Muscle of leg (tissue), 11 donors: Measurements from ENCODE around the gene DTNB. TPM values are rescaled to one million over a fixed set of nuclear protein-coding genes. Genes with fewer than 3 reads are reported as not detected.

Experiments used
- DNase-seq: peaks from one replicate; pipeline ENCODE4 v3.0.0; 2013
- H3K27ac ChIP-seq: one replicate; pipeline ENCODE4 v1.5.1; 2013; ENCODE audit warnings: mild to moderate bottlenecking, low read length, control low read depth
- H3K27me3 ChIP-seq: one replicate; pipeline ENCODE4 v1.6.1; 2013; ENCODE audit warnings: low read length; ENCODE audit not compliant: control insufficient read depth, insufficient read depth
- H3K36me3 ChIP-seq: one replicate; pipeline ENCODE4 v1.6.1; 2013; ENCODE audit warnings: low read length; ENCODE audit not compliant: control insufficient read depth, insufficient read depth
- H3K4me1 ChIP-seq: one replicate; pipeline ENCODE4 v1.6.1; 2013; ENCODE audit warnings: low read length; ENCODE audit not compliant: control insufficient read depth, insufficient read depth
- H3K4me3 ChIP-seq: one replicate; pipeline ENCODE4 v1.5.1; 2013; ENCODE audit warnings: low read length, control low read depth
- H3K9me3 ChIP-seq: replicated peaks from 2 replicates; pipeline ENCODE4 v1.6.1; 2013; ENCODE audit warnings: low read depth, low read length; ENCODE audit not compliant: control insufficient read depth
- WGBS: methylation state at CpG from one replicate; pipeline ENCODE4 v1.1.5; 2013; ENCODE audit warnings: missing lambda C conversion rate; ENCODE audit not compliant: insufficient coverage; 5-methylcytosine and 5-hydroxymethylcytosine counted together
- polyA plus RNA-seq, 8 donors: library from polyadenylated mRNA; unstranded; fragments of 120-200 nt; gene quantifications; one replicate each; pipeline versions ENCODE4 v1.2.1 to v1.2.3, GENCODE V29; 2013; ENCODE audit warnings: inconsistent platforms in 1 of 8, low replicate concordance in 1 of 8; ENCODE audit not compliant: insufficient read length in 8 of 8, insufficient read depth in 1 of 8
- total RNA-seq: library from RNA; stranded (reverse); fragments of 120-200 nt; gene quantifications from one replicate; pipeline ENCODE4 v1.2.4, GENCODE V29; 2013

The DTNB gene
- total and polyA plus RNA-seq, 9 donors = 3.7 to 6.7 (median 5.3) TPM

GRCh38 chr2:25481381-25482300 is 191.7 kb downstream of the DTNB start:
- H3K9me3 ChIP-seq = no peaks in the 10 kb centered on the region
- H3K4me3 ChIP-seq = no peak overlapping the region
- no peak overlapping the region for H3K27ac ChIP-seq
- H3K27me3 ChIP-seq = no peaks in the 10 kb centered on the region
- no peaks in the 10 kb centered on the region for H3K4me1 ChIP-seq
- no CpG with 5 or more reads among the region's 4 CpGs for WGBS
- H3K36me3 ChIP-seq = no peaks in the 10 kb centered on the region
- DNase-seq = no peak

- Histone ChIP-seq H3K4me1 (no peaks in the 10 kb centered on the region), H3K36me3 (no peaks in the 10 kb centered on the region), H3K9me3 (peaks cover 7% of the 10 kb centered on the region), H3K27ac (no peak overlapping the region), H3K27me3 (no peaks in the 10 kb centered on the region), H3K4me3 (no peak overlapping the region)
- WGBS = 94% methylated on average over 2 of the region's 7 CpGs
- no peak for DNase-seq
Observed at GRCh38 chr2:25480561-25480960, 192.8 kb downstream of the DTNB start.

- H3K27me3 ChIP-seq = no peaks in the 10 kb centered on the region
- H3K27ac ChIP-seq = no peak overlapping the region
- H3K9me3 ChIP-seq = peaks cover 10% of the 10 kb centered on the region
- DNase-seq = no peak
- H3K36me3 ChIP-seq = no peaks in the 10 kb centered on the region
- WGBS = no CpG with 5 or more reads among the region's 5 CpGs
- no peaks in the 10 kb centered on the region for H3K4me1 ChIP-seq
- no peak overlapping the region for H3K4me3 ChIP-seq
Observed at GRCh38 chr2:25479761-25480160, 193.6 kb downstream of the DTNB start.

- H3K27me3 ChIP-seq = no peaks in the 10 kb centered on the region
- H3K9me3 ChIP-seq = peaks cover 10% of the 10 kb centered on the region
- H3K27ac ChIP-seq = no peak overlapping the region
- H3K36me3 ChIP-seq = no peaks in the 10 kb centered on the region
- no peak overlapping the region for H3K4me3 ChIP-seq
- DNase-seq = no peak
- no peaks in the 10 kb centered on the region for H3K4me1 ChIP-seq
- 70% methylated on average over 2 of the region's 11 CpGs for WGBS
Observed at GRCh38 chr2:25478736-25479135, 194.6 kb downstream of the DTNB start.

GRCh38 chr2:25473758-25474340 is 199.5 kb downstream of the DTNB start:
- Histone ChIP-seq H3K27me3 (no peaks in the 10 kb centered on the region), H3K27ac (no peak overlapping the region), H3K4me3 (no peak overlapping the region), H3K9me3 (peaks cover 10% of the 10 kb centered on the region), H3K4me1 (no peaks in the 10 kb centered on the region), H3K36me3 (no peaks in the 10 kb centered on the region)
- WGBS = 42% methylated on average over 3 of the region's 12 CpGs
- DNase-seq = peak; percentile 39

- Histone ChIP-seq H3K9me3 (peaks cover 10% of the 10 kb centered on the region), H3K4me1 (no peaks in the 10 kb centered on the region), H3K36me3 (no peaks in the 10 kb centered on the region), H3K4me3 (no peak overlapping the region), H3K27me3 (no peaks in the 10 kb centered on the region), H3K27ac (no peak overlapping the region)
- WGBS = 50% methylated on average over 1 of the region's 1 CpG
- no peak for DNase-seq
Observed at GRCh38 chr2:25473131-25473530, 200.2 kb downstream of the DTNB start.

GRCh38 chr2:25470806-25471205 is 202.6 kb downstream of the DTNB start:
- WGBS = 81% methylated on average over 2 of the region's 3 CpGs
- H3K4me3 ChIP-seq = no peak overlapping the region
- H3K4me1 ChIP-seq = no peaks in the 10 kb centered on the region
- peaks cover 5% of the 10 kb centered on the region for H3K9me3 ChIP-seq
- H3K36me3 ChIP-seq = no peaks in the 10 kb centered on the region
- no peak overlapping the region for H3K27ac ChIP-seq
- no peaks in the 10 kb centered on the region for H3K27me3 ChIP-seq
- no peak for DNase-seq

GRCh38 chr2:25467743-25468142 is 205.6 kb downstream of the DTNB start:
- 92% methylated on average over 2 of the region's 3 CpGs for WGBS
- no peak overlapping the region for H3K27ac ChIP-seq
- no peaks in the 10 kb centered on the region for H3K9me3 ChIP-seq
- H3K36me3 ChIP-seq = no peaks in the 10 kb centered on the region
- no peak overlapping the region for H3K4me3 ChIP-seq
- no peaks in the 10 kb centered on the region for H3K27me3 ChIP-seq
- H3K4me1 ChIP-seq = no peaks in the 10 kb centered on the region
- no peak for DNase-seq

GRCh38 chr2:25462021-25462420 is 211.4 kb downstream of the DTNB start:
- Histone ChIP-seq H3K4me1 (no peaks in the 10 kb centered on the region), H3K27ac (no peak overlapping the region), H3K36me3 (no peaks in the 10 kb centered on the region), H3K27me3 (no peaks in the 10 kb centered on the region), H3K9me3 (no peaks in the 10 kb centered on the region), H3K4me3 (no peak overlapping the region)
- WGBS = 97% methylated on average over 6 of the region's 6 CpGs
- DNase-seq = no peak

- Histone ChIP-seq H3K27ac (no peak overlapping the region), H3K4me3 (no peak overlapping the region), H3K9me3 (no peaks in the 10 kb centered on the region), H3K4me1 (no peaks in the 10 kb centered on the region), H3K36me3 (no peaks in the 10 kb centered on the region), H3K27me3 (no peaks in the 10 kb centered on the region)
- peak; percentile 4 for DNase-seq
- 79% methylated on average over 4 of the region's 7 CpGs for WGBS
Observed at GRCh38 chr2:25460261-25460905, 213.0 kb downstream of the DTNB start.
